DMS 273 treated with DMSO at 0.1 percent for 48 hours (cell line): ENCODE results near the gene FAM156A.
"Not testable (repeated sequence)": the region's sequence is repeated elsewhere in the genome, so short reads cannot be mapped to it uniquely, and the experiment has no call there.

ENCODE experiments used
- DNase-seq: peaks from one replicate; lab custom pipeline; 2025; lab: John Stamatoyannopoulos, UW

The FAM156A gene

GRCh38 chrX:52958113-52958959 lies at the start of gene FAM156A:
TSS of gene FAM156A (minus strand) at chrX:52958518. CDS start at chrX:52948588, 9,930 bp downstream.
- DNase-seq = not testable (repeated sequence)

GRCh38 chrX:53005327-53005726 lies 47.0 kb upstream of the FAM156A start:
- no peak for DNase-seq

DNA sequence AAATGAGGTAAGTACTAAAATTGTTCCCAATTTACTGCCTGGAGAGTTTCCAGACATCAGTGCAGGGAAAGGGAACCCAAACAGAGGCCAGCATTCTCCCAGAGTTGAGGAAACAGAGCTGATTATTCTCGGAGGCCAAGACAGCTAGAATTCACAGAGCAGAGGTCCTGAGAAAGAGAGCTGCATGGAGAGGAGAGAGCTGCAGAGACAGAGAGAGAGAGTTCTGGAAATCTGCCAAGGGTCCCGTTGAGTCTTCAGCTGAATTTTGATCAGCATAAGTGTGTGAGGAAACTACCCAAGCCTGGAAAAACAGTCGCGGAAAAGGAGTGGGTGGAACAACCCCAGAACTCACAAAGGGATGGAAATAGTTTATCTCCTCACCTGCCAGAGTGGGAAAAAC lies 46.5 kb upstream of the FAM156A start:
- no peak for DNase-seq

GRCh38 chrX:53004038-53004437 lies 45.7 kb upstream of the FAM156A start:
- no peak for DNase-seq

DNA sequence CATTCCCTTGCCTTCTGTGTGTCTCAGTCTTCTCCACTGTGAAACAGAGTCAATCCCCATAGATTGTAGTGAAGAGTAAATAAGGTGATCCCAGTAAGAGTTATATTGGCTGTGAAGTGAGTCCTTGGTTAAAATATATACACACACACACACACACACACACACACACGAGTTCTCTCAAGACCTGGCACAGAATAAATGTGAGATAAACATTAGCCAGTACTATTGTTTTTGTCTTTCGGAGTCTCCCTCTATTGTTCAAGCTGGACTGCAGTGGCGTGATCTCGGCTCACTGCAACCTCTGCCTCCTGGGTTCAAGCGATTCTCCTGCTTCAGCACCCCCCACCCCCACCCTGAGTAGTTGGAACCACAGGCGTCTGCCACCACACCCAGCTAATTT lies 44.8 kb upstream of the FAM156A start:
- DNase-seq = no peak

- no peak for DNase-seq
These were observed 43.6 kb upstream of the FAM156A start for GRCh38 chrX:53001958-53002357.

- DNase-seq = no peak
These were observed 42.3 kb upstream of the FAM156A start for GRCh38 chrX:53000447-53001135.

DNA sequence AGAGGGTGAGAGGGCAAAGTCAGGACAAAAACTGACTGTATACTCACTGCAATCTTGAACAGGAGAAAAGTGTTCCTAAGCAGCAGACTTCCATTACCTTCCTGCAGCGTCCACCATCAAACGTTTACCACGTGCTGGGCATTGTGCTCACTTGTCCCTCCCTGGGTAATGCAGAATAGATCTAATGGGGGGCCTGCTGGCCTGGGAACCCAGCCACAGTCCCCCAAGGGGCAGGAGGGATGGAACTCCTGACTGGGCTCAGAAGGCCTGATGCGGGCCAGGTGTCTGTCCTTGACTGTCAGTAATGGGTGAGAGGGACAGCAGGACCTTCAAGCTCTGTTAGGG lies 37.6 kb upstream of the FAM156A start:
- DNase-seq = no peak

GRCh38 chrX:52995135-52995986 lies 37.0 kb upstream of the FAM156A start:
- peak; percentile 92 for DNase-seq

- DNase-seq = no peak
These were observed 32.5 kb upstream of the FAM156A start for GRCh38 chrX:52990848-52991247.

- not testable (repeated sequence) for DNase-seq
These were observed 31.8 kb upstream of the FAM156A start for GRCh38 chrX:52990011-52990631.

DNA sequence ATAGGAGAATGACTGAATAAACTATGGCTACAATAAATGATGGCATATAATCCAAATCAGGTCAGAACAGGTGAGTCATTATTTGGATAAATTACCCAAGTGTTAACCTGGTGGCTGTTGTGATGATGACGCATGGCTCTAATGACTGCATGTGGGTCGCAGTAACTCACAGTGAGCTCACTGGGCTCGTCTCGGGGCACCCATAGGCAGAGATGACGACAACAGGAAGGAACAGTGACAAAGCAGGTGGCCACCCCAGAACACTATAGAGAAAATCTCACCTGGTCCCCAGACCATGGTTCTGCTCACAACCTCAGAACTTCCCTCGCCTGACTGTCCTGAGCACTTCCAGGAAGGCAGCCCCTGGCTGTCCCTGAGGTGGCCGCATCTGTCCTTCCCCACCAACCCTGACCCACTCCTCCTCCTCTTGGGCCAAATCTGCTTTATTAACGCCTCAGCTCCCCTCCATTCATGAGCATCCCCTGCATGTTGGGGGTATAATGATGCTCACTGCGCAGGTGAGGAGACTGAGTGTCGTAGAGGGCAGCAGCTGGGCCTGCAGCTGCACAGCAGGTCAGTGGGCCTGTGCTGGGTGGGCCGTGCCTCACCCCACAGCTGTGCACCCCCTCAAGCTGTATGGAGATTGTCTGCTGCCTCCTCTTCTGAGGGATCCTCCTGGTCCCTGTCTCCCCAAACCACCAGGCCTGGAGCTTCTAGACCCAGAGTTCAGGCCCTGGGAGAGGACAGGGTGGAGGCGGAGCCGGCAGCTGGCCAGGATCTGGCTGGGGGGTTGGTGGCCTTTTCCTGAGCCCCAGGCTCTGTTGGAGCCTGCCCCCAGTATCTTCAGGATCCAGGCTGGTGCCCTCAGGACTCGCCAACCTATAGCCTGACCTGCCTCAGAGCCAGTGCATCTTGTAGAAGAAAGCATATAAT lies 30.9 kb upstream of the FAM156A start:
- DNase-seq = no peak

GRCh38 chrX:52983321-52984000 lies 25.1 kb upstream of the FAM156A start:
- DNase-seq = no peak

DNA sequence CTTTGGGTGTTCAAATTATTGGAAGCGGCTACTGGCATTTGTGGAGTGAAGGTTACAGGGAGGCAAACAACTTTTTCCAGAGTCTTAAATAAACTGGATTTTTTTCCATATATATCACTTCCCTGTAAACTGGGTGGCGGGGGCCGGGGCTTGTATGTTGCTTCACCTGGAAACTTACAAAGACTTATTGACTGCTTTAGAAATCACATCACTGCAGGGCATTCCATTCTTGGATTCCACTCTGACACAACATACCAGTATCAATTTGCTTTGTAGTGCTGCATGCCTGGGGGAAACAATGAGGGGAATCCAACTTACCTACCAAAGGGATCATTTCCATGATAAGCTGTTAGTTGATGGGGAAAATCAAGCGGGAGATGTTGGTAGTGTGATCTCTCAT lies 21.7 kb upstream of the FAM156A start:
- DNase-seq = no peak

GRCh38 chrX:52979568-52979967 lies 21.2 kb upstream of the FAM156A start:
- DNase-seq = no peak

DNA sequence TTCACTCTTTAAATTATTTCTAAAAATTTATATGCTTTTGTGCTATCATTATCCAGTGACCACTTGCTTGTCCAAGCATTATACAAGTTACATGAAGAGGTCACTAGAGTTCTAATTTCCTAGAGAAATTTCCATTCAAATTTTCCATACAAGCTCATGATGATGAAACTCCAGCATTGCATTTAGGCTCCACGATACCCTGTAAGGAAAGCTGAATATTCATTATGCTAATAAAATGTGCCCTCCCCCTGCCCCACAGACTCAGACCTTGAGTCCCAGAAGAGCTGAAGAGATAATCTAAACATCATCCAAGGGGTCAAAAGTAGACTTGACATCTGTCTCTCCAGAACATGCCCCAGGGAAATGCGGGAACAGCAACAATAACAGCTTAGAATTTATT lies 19.6 kb upstream of the FAM156A start:
- DNase-seq = no peak

DNA sequence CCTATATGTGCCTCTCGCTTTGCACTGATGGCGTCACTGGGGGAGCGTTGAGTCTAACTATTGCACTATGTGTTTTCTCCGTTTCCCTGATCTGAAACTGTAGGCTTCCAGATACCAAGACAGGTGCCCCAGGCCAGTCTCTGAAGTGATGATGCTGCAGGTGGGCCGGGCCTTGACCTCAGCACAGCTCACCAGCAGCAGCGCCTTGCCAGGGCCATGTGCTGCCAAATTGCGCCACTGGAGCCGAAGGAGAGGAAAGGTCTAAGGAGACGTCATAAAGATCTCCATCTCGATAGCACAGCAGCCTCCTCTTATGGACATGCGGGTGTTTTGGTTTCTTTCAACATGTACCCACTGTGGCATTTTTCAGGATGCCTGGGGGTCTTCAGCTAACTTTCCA lies 17.3 kb upstream of the FAM156A start:
- not testable (repeated sequence) for DNase-seq

- DNase-seq = not testable (repeated sequence)
These were observed 16.1 kb upstream of the FAM156A start for GRCh38 chrX:52974336-52974992.

DNA sequence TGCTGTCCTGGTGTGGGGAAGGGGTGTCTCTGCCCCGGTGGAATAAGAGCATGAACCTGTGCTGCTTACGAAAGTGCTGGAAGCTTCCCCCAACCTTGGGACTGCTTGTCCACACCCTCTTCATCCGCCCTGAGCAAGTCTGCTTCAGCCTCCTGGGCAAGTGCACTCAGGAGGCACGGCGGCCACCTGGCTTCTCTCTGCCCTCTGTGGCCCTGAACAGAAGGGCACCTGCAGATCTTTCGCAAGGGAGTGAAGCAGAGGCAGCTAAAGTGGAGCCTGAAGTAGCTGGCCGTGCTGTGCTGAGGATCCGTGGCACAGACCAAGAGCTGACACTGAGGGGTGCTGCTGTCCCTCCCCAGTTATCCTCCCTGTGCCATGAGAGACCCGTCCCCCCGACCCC lies 9.6 kb upstream of the FAM156A start:
- DNase-seq = not testable (repeated sequence)
